GM23338 (cell line): Measurements from ENCODE around the gene SUPT3H. TPM values are rescaled to one million over a fixed set of nuclear protein-coding genes. Genes with fewer than 3 reads are reported as not detected.

Experiments used
- ATAC-seq: fragments of 200-7000 bp; cut with Tn5 transposase; 3 replicates; pipeline ENCODE4 v1.9.1; 2020
- DNase-seq: peaks from one replicate; pipeline ENCODE4 v3.0.0-alpha.2; 2015; ENCODE audit warnings: low spot score
- H2AFZ ChIP-seq: fragments of 200-600 bp; sonication (generic); 2 replicates; pipeline ENCODE4 v1.8.0; 2016; ENCODE audit warnings: antibody characterized with exemption, mild to moderate bottlenecking, moderate library complexity
- H3F3A ChIP-seq: fragments of 200-600 bp; sonication (generic); replicated peaks from 2 replicates; pipeline ENCODE4 v1.8.0; 2017; ENCODE audit warnings: antibody characterized with exemption, mixed run types, low read depth
- H3K27ac ChIP-seq: fragments of 200-600 bp; sonication (generic); 2 replicates; pipeline ENCODE4 v1.6.1; 2016; ENCODE audit warnings: low read depth
- H3K27me3 ChIP-seq: fragments of 200-600 bp; sonication (generic); 2 replicates; pipeline ENCODE4 v1.8.0; 2016; ENCODE audit warnings: mild to moderate bottlenecking, mixed run types, moderate library complexity; ENCODE audit not compliant: insufficient read depth
- H3K36me3 ChIP-seq: fragments of 200-600 bp; sonication (generic); 2 replicates; pipeline ENCODE4 v1.8.0; 2016; ENCODE audit warnings: mild to moderate bottlenecking; ENCODE audit not compliant: insufficient read depth
- H3K4me1 ChIP-seq: fragments of 200-600 bp; sonication (generic); 2 replicates; pipeline ENCODE4 v1.8.0; 2016; ENCODE audit warnings: mild to moderate bottlenecking, moderate library complexity; ENCODE audit not compliant: insufficient read depth
- H3K4me2 ChIP-seq: fragments of 200-600 bp; sonication (generic); 2 replicates; pipeline ENCODE4 v1.7.1; 2017; ENCODE audit warnings: mixed run types
- H3K4me3 ChIP-seq: fragments of 200-600 bp; sonication (generic); 2 replicates; pipeline ENCODE4 v1.6.1; 2016; ENCODE audit warnings: mixed run types
- H3K79me2 ChIP-seq: fragments of 200-600 bp; sonication (generic); replicated peaks from 2 replicates; pipeline ENCODE4 v1.8.0; 2017; ENCODE audit warnings: mild to moderate bottlenecking; ENCODE audit not compliant: insufficient read depth
- H3K9me2 ChIP-seq: fragments of 200-600 bp; sonication (generic); 2 replicates; pipeline ENCODE4 v1.8.0; 2017; ENCODE audit not compliant: insufficient read depth
- H4K20me1 ChIP-seq: fragments of 200-600 bp; sonication (generic); replicated peaks from 2 replicates; pipeline ENCODE4 v1.8.0; 2017; ENCODE audit warnings: mild to moderate bottlenecking; ENCODE audit not compliant: insufficient read depth
- H3K27ac Mint-ChIP-seq: 2 replicates; pipeline ENCODE4 v1.8.0; 2020; ENCODE audit warnings: inconsistent platforms, mild to moderate bottlenecking, moderate library complexity, mixed read lengths
- H3K27me3 Mint-ChIP-seq: 3 replicates; pipeline ENCODE4 v1.8.0; 2022; ENCODE audit warnings: low read depth, mild to moderate bottlenecking, moderate library complexity, mixed read lengths, inconsistent platforms; ENCODE audit not compliant: insufficient read depth, poor library complexity
- H3K36me3 Mint-ChIP-seq: 3 replicates; pipeline ENCODE4 v1.8.0; 2021; ENCODE audit warnings: low read depth, mild to moderate bottlenecking, inconsistent platforms, moderate library complexity, mixed read lengths
- H3K4me1 Mint-ChIP-seq: 3 replicates; pipeline ENCODE4 v1.8.0; 2020; ENCODE audit warnings: mild to moderate bottlenecking, inconsistent platforms, mixed read lengths
- H3K4me3 Mint-ChIP-seq: 3 replicates; pipeline ENCODE4 v1.8.0; 2021; ENCODE audit warnings: moderate library complexity, mild to moderate bottlenecking, inconsistent platforms, mixed read lengths
- H3K9me3 Mint-ChIP-seq: 3 replicates; pipeline ENCODE4 v1.8.0; 2020; ENCODE audit warnings: moderate library complexity, mild to moderate bottlenecking, inconsistent platforms, mixed read lengths
- CREB1 ChIP-seq: fragments of 250-450 bp; sonication (Bioruptor Pico); IDR thresholded peaks from 2 replicates; pipeline ENCODE4 v1.5.0; 2020; ENCODE audit warnings: low read depth, mild to moderate bottlenecking, moderate library complexity
- EZH2 ChIP-seq: fragments of 200-600 bp; sonication (generic); IDR thresholded peaks from one replicate; pipeline ENCODE4 v1.8.0; 2017; ENCODE audit warnings: antibody characterized with exemption, mild to moderate bottlenecking, low read depth; ENCODE audit not compliant: unreplicated experiment
- JUNB ChIP-seq: IDR thresholded peaks from one replicate; pipeline ENCODE4 v1.6.1; 2016; ENCODE audit warnings: antibody characterized with exemption; ENCODE audit not compliant: unreplicated experiment
- NANOG ChIP-seq: IDR thresholded peaks from 2 replicates; pipeline ENCODE4 v1.6.1; 2016; ENCODE audit warnings: antibody characterized with exemption, borderline replicate concordance
- POLR2AphosphoS5 ChIP-seq: IDR thresholded peaks from 2 replicates; pipeline ENCODE4 v1.6.1; 2016; ENCODE audit warnings: antibody characterized with exemption, low read depth
- ZNF114 ChIP-seq: fragments of 250-450 bp; sonication (Bioruptor Pico); IDR thresholded peaks from 2 replicates; pipeline ENCODE4 v1.5.0; 2020; ENCODE audit warnings: mild to moderate bottlenecking, moderate library complexity
- ZNF331 ChIP-seq: fragments of 250-450 bp; sonication (Bioruptor Pico); IDR thresholded peaks from 2 replicates; pipeline ENCODE4 v1.5.0; 2020; ENCODE audit warnings: low read depth, mild to moderate bottlenecking, moderate library complexity
- polyA plus RNA-seq: library from polyadenylated mRNA; unstranded; fragments of >200 nt; fragmentation: Nextera tagmentation; extraction: Ambion mirVana; gene quantifications from 2 replicates; pipeline ENCODE4 v1.2.1, GENCODE V29; 2016
- total RNA-seq: library from RNA; depleted of rRNA; stranded (reverse); fragments of >200 nt; shearing (Covaris generic); gene quantifications from 2 replicates; pipeline ENCODE4 v1.2.3, GENCODE V29; 2014
- TF ChIP-seq, protein P1 (sequence below), 2 experiments: fragments of 200-600 bp in 1 of 2; sonication (generic) in 1 of 2; conservative IDR thresholded peaks; 2 replicates each; pipeline versions ENCODE4 v1.5.1 to v1.6.1; 2016 to 2017; ENCODE audit warnings: antibody characterized with exemption in 2 of 2, low read depth in 2 of 2, mild to moderate bottlenecking in 2 of 2, moderate library complexity in 1 of 2
- TF ChIP-seq, protein P2 (sequence below): fragments of 250-450 bp; sonication (Bioruptor Pico); IDR thresholded peaks from 2 replicates; pipeline ENCODE4 v1.5.0; 2020; ENCODE audit warnings: mild to moderate bottlenecking, moderate library complexity

Gene SUPT3H
- total and polyA plus RNA-seq, 2 experiments from 2014 or later = 11.4 to 30.1 TPM

- H4K20me1 ChIP-seq = no peaks in the 10 kb centered on the region
- no peaks in the 10 kb centered on the region for H3K9me3 Mint-ChIP-seq
- DNase-seq (no peak), ATAC-seq (no peak)
- no peak overlapping the region for H3K4me2 ChIP-seq
- H3K27me3 Mint-ChIP-seq = no peaks in the 10 kb centered on the region
- no peaks in the 10 kb centered on the region for H3K79me2 ChIP-seq
- H3K36me3 Mint-ChIP-seq = no peaks in the 10 kb centered on the region
- peaks cover 22% of the 10 kb centered on the region; the same call in 2 of the 3 replicates for H3K4me1 Mint-ChIP-seq
- TF ChIP-seq CREB1 (CRISPR knock-in tag) = no peak
- TF ChIP-seq NANOG = no peak
- no peak for TF ChIP-seq ZNF114 (CRISPR knock-in tag)
- no peak for TF ChIP-seq ZNF331
- H3K4me1 ChIP-seq = peaks cover 3% of the 10 kb centered on the region; the same call in 1 of the 2 replicates
- no peaks in the 10 kb centered on the region for H3K9me2 ChIP-seq
- H3F3A ChIP-seq = no peaks in the 10 kb centered on the region
- no peak overlapping the region for H3K4me3 ChIP-seq
- no peak overlapping the region for H3K4me3 Mint-ChIP-seq
- no peaks in the 10 kb centered on the region for H3K36me3 ChIP-seq
- no peaks in the 10 kb centered on the region for H3K27me3 ChIP-seq
- H3K27ac Mint-ChIP-seq = peak overlapping the region; percentile 48
- H2AFZ ChIP-seq = no peak overlapping the region
- H3K27ac ChIP-seq = no peak overlapping the region
These were observed 328.4 kb downstream of the SUPT3H start for GRCh38 chr6:45049188-45049843.

GRCh38 chr6:45047573-45047972, 330.2 kb downstream of the SUPT3H start:
- no peak for TF ChIP-seq POLR2AphosphoS5
- TF ChIP-seq, protein P1, sequence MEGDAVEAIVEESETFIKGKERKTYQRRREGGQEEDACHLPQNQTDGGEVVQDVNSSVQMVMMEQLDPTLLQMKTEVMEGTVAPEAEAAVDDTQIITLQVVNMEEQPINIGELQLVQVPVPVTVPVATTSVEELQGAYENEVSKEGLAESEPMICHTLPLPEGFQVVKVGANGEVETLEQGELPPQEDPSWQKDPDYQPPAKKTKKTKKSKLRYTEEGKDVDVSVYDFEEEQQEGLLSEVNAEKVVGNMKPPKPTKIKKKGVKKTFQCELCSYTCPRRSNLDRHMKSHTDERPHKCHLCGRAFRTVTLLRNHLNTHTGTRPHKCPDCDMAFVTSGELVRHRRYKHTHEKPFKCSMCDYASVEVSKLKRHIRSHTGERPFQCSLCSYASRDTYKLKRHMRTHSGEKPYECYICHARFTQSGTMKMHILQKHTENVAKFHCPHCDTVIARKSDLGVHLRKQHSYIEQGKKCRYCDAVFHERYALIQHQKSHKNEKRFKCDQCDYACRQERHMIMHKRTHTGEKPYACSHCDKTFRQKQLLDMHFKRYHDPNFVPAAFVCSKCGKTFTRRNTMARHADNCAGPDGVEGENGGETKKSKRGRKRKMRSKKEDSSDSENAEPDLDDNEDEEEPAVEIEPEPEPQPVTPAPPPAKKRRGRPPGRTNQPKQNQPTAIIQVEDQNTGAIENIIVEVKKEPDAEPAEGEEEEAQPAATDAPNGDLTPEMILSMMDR (conservative IDR thresholded peaks at IDR 0.05; ENCODE audit: low read depth in 2 of 2) = no peak
- TF ChIP-seq ZNF114 (CRISPR knock-in tag) = no peak
- TF ChIP-seq, protein P2, sequence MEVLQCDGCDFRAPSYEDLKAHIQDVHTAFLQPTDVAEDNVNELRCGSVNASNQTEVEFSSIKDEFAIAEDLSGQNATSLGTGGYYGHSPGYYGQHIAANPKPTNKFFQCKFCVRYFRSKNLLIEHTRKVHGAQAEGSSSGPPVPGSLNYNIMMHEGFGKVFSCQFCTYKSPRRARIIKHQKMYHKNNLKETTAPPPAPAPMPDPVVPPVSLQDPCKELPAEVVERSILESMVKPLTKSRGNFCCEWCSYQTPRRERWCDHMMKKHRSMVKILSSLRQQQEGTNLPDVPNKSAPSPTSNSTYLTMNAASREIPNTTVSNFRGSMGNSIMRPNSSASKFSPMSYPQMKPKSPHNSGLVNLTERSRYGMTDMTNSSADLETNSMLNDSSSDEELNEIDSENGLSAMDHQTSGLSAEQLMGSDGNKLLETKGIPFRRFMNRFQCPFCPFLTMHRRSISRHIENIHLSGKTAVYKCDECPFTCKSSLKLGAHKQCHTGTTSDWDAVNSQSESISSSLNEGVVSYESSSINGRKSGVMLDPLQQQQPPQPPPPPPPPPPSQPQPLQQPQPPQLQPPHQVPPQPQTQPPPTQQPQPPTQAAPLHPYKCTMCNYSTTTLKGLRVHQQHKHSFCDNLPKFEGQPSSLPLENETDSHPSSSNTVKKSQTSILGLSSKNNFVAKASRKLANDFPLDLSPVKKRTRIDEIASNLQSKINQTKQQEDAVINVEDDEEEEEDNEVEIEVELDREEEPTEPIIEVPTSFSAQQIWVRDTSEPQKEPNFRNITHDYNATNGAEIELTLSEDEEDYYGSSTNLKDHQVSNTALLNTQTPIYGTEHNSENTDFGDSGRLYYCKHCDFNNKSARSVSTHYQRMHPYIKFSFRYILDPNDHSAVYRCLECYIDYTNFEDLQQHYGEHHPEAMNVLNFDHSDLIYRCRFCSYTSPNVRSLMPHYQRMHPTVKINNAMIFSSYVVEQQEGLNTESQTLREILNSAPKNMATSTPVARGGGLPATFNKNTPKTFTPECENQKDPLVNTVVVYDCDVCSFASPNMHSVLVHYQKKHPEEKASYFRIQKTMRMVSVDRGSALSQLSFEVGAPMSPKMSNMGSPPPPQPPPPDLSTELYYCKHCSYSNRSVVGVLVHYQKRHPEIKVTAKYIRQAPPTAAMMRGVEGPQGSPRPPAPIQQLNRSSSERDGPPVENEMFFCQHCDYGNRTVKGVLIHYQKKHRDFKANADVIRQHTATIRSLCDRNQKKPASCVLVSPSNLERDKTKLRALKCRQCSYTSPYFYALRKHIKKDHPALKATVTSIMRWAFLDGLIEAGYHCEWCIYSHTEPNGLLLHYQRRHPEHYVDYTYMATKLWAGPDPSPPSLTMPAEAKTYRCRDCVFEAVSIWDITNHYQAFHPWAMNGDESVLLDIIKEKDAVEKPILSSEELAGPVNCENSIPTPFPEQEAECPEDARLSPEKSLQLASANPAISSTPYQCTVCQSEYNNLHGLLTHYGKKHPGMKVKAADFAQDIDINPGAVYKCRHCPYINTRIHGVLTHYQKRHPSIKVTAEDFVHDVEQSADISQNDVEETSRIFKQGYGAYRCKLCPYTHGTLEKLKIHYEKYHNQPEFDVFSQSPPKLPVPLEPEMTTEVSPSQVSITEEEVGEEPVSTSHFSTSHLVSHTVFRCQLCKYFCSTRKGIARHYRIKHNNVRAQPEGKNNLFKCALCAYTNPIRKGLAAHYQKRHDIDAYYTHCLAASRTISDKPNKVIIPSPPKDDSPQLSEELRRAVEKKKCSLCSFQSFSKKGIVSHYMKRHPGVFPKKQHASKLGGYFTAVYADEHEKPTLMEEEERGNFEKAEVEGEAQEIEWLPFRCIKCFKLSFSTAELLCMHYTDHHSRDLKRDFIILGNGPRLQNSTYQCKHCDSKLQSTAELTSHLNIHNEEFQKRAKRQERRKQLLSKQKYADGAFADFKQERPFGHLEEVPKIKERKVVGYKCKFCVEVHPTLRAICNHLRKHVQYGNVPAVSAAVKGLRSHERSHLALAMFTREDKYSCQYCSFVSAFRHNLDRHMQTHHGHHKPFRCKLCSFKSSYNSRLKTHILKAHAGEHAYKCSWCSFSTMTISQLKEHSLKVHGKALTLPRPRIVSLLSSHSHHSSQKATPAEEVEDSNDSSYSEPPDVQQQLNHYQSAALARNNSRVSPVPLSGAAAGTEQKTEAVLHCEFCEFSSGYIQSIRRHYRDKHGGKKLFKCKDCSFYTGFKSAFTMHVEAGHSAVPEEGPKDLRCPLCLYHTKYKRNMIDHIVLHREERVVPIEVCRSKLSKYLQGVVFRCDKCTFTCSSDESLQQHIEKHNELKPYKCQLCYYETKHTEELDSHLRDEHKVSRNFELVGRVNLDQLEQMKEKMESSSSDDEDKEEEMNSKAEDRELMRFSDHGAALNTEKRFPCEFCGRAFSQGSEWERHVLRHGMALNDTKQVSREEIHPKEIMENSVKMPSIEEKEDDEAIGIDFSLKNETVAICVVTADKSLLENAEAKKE = no peak
- no peak for TF ChIP-seq CREB1 (CRISPR knock-in tag)
- no peak for TF ChIP-seq EZH2
- no peak for TF ChIP-seq NANOG
- no peak for TF ChIP-seq JUNB
- Histone ChIP-seq H3K4me3 (no peak overlapping the region), H3F3A (no peaks in the 10 kb centered on the region), H3K9me2 (no peaks in the 10 kb centered on the region), H3K4me1 (no peaks in the 10 kb centered on the region), H4K20me1 (no peaks in the 10 kb centered on the region), H3K4me2 (no peak overlapping the region), H3K27ac (no peak overlapping the region), H3K36me3 (no peaks in the 10 kb centered on the region), H3K79me2 (no peaks in the 10 kb centered on the region), H3K27me3 (no peaks in the 10 kb centered on the region), H2AFZ (no peak overlapping the region)
- Mint-ChIP-seq H3K9me3 (no peaks in the 10 kb centered on the region), H3K36me3 (no peaks in the 10 kb centered on the region), H3K27ac (no peak overlapping the region), H3K27me3 (no peaks in the 10 kb centered on the region), H3K4me3 (no peak overlapping the region), H3K4me1 (peaks cover 22% of the 10 kb centered on the region; the same call in 2 of the 3 replicates)
- ATAC-seq (no peak), DNase-seq (no peak)
